HepG2 (cell line): ENCODE results near the gene TMEM186. TPM values are rescaled to one million over a fixed set of nuclear protein-coding genes. Genes with fewer than 3 reads are reported as not detected.
A peak's percentile ranks its signal among the peaks of the same experiment; 100 is the strongest.

Experiments used
- AKNA ChIP-seq: sonication (generic); formaldehyde crosslinking; IDR thresholded peaks from 2 replicates; pipeline ENCODE4 v1.4.0; 2020; ENCODE audit warnings: missing genetic modification reagents, borderline replicate concordance
- ELK4 ChIP-seq: sonication (generic); formaldehyde crosslinking; IDR thresholded peaks from 2 replicates; pipeline ENCODE4 v1.9.0; 2021; ENCODE audit warnings: missing genetic modification reagents, borderline replicate concordance
- FOSL2 ChIP-seq: sonication (generic); formaldehyde crosslinking; IDR thresholded peaks from 2 replicates; pipeline ENCODE4 v1.4.0; 2020; ENCODE audit warnings: missing genetic modification reagents
- FOXP1 ChIP-seq, 2 experiments: fragments of 450-650 bp in 1 of 2; IDR thresholded peaks; 2 replicates each; pipeline ENCODE4 v1.6.1; 2017 to 2018; ENCODE audit warnings: antibody characterized with exemption in 1 of 2
- HNRNPLL ChIP-seq: fragments of 200-400 bp; formaldehyde crosslinking; IDR thresholded peaks from 2 replicates; pipeline ENCODE4 v1.6.1; 2017; ENCODE audit warnings: mild to moderate bottlenecking, low read depth, low read length; ENCODE audit not compliant: poor library complexity, severe bottlenecking
- NAIF1 ChIP-seq: sonication (generic); formaldehyde crosslinking; IDR thresholded peaks from 2 replicates; pipeline ENCODE4 v1.5.0; 2020; ENCODE audit warnings: mild to moderate bottlenecking, missing genetic modification reagents, borderline replicate concordance
- PHF20 ChIP-seq: sonication (generic); formaldehyde crosslinking; IDR thresholded peaks from 2 replicates; pipeline ENCODE4 v1.5.0; 2020; ENCODE audit warnings: mild to moderate bottlenecking, missing genetic modification reagents
- SATB2 ChIP-seq: sonication (generic); formaldehyde crosslinking; IDR thresholded peaks from 2 replicates; pipeline ENCODE4 v1.5.0; 2020; ENCODE audit warnings: missing genetic modification reagents
- TFDP2 ChIP-seq: sonication (generic); formaldehyde crosslinking; IDR thresholded peaks from 2 replicates; pipeline ENCODE4 v1.4.0; 2020; ENCODE audit warnings: missing genetic modification reagents
- TSC22D2 ChIP-seq: sonication (generic); formaldehyde crosslinking; IDR thresholded peaks from 2 replicates; pipeline ENCODE4 v1.5.1; 2020; ENCODE audit warnings: missing genetic modification reagents, mild to moderate bottlenecking, borderline replicate concordance
- ZMAT5 ChIP-seq: sonication (generic); formaldehyde crosslinking; IDR thresholded peaks from 2 replicates; pipeline ENCODE4 v1.5.0; 2020; ENCODE audit warnings: mild to moderate bottlenecking, low read depth, missing genetic modification reagents, borderline replicate concordance
- ZNF24 ChIP-seq: fragments of 450-650 bp; IDR thresholded peaks from 2 replicates; pipeline ENCODE4 v1.6.1; 2017; ENCODE audit warnings: antibody characterized with exemption, mild to moderate bottlenecking
- ZNF550 ChIP-seq: sonication (generic); formaldehyde crosslinking; IDR thresholded peaks from 2 replicates; pipeline ENCODE4 v1.4.0; 2020; ENCODE audit warnings: mild to moderate bottlenecking, missing genetic modification reagents, borderline replicate concordance
- ZNF552 ChIP-seq: sonication (generic); formaldehyde crosslinking; IDR thresholded peaks from 2 replicates; pipeline ENCODE4 v1.9.0; 2022; ENCODE audit warnings: missing genetic modification reagents, mild to moderate bottlenecking, borderline replicate concordance
- polyA plus RNA-seq, 8 experiments: library from polyadenylated mRNA; depleted of rRNA in 3 of 8; stranded (reverse) in 7 of 8; unstranded in 1 of 8; fragments of >200 nt; fragmentation: Illumina TruSeq in 4 of 8; extraction: Trizol in 4 of 8; gene quantifications; 2 replicates each; pipeline versions ENCODE4 v1.2.1 to v1.2.3, GENCODE V29; 2011 to 2016; ENCODE audit warnings: low read depth in 4 of 8, missing spikeins in 1 of 8, mixed read lengths in 1 of 8; ENCODE audit not compliant: insufficient read depth in 1 of 8
- total RNA-seq, 5 experiments: library from RNA; depleted of rRNA; stranded (reverse); fragments of >200 nt; fragmentation: Illumina TruSeq; extraction: Trizol; gene quantifications; 2 replicates each; pipeline ENCODE4 v1.2.3, GENCODE V29; 2016; ENCODE audit warnings: low read depth in 1 of 5
- TF ChIP-seq, protein P1 (sequence below): sonication (generic); formaldehyde crosslinking; IDR thresholded peaks from 2 replicates; pipeline ENCODE4 v1.4.0; 2020; ENCODE audit warnings: mild to moderate bottlenecking, missing genetic modification reagents

Gene TMEM186
- total and polyA plus RNA-seq, 2 of the 13 experiments (the other 11 are each of a cell fraction or from before 2014, with no cell fraction given), result 16.2 to 19.3 TPM

DNA sequence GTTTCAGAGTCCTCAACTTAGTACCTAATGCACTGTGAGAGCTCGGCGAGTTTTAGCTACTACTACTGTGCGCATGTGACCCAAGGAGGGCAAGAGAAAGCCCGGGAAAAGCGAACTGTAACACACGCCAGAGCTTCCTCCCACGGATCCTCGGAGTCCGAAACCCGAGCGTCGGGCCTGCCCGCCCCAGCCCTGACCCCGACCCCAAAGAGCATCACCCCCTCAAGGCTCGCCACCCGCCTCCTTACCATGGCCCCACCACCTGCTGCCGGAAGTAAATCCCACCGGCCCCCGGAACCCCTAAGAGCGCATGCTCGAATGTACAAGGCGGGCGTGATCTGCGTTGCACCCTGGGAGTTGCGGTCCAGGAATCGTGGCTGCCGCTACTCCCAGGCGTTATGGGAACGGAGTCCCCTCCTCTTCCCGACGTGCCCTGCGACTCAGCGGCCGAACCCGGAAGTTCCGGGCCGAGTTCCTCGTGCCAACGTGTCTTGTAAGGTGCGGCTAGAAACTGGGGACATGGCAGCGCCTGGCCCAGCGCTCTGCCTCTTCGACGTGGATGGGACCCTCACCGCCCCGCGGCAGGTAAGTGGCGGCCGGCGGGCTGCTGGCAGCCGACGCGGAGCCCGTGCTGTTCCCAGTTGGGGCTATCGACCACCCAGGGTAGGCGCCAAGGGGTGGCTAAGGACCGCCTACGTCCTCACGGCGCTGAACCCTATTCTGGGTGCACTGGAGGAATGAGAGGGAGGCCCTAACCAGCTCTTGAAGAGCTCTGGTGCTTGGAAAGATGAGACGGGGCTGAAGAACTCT lies at the start of gene TMEM186, which contains the start of gene PMM2 (continued):
- peak; percentile 98 for TF ChIP-seq ZNF550
- peak; percentile 97 for TF ChIP-seq HNRNPLL
- TF ChIP-seq FOSL2 (CRISPR knock-in tag), result peak; percentile 72
- peak; percentile 96 for TF ChIP-seq PHF20 (CRISPR knock-in tag)
- TF ChIP-seq, protein P1, sequence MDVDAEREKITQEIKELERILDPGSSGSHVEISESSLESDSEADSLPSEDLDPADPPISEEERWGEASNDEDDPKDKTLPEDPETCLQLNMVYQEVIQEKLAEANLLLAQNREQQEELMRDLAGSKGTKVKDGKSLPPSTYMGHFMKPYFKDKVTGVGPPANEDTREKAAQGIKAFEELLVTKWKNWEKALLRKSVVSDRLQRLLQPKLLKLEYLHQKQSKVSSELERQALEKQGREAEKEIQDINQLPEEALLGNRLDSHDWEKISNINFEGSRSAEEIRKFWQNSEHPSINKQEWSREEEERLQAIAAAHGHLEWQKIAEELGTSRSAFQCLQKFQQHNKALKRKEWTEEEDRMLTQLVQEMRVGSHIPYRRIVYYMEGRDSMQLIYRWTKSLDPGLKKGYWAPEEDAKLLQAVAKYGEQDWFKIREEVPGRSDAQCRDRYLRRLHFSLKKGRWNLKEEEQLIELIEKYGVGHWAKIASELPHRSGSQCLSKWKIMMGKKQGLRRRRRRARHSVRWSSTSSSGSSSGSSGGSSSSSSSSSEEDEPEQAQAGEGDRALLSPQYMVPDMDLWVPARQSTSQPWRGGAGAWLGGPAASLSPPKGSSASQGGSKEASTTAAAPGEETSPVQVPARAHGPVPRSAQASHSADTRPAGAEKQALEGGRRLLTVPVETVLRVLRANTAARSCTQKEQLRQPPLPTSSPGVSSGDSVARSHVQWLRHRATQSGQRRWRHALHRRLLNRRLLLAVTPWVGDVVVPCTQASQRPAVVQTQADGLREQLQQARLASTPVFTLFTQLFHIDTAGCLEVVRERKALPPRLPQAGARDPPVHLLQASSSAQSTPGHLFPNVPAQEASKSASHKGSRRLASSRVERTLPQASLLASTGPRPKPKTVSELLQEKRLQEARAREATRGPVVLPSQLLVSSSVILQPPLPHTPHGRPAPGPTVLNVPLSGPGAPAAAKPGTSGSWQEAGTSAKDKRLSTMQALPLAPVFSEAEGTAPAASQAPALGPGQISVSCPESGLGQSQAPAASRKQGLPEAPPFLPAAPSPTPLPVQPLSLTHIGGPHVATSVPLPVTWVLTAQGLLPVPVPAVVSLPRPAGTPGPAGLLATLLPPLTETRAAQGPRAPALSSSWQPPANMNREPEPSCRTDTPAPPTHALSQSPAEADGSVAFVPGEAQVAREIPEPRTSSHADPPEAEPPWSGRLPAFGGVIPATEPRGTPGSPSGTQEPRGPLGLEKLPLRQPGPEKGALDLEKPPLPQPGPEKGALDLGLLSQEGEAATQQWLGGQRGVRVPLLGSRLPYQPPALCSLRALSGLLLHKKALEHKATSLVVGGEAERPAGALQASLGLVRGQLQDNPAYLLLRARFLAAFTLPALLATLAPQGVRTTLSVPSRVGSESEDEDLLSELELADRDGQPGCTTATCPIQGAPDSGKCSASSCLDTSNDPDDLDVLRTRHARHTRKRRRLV (CRISPR knock-in tag), result peak; percentile 98
- TF ChIP-seq AKNA (CRISPR knock-in tag), result peak; percentile 95; the same call in 1 of the 2 replicates
- TF ChIP-seq ELK4 (CRISPR knock-in tag), result peak; percentile 91; the same call in 1 of the 2 replicates
- peak; percentile 97 for TF ChIP-seq SATB2 (CRISPR knock-in tag)
- no peak for TF ChIP-seq FOXP1 (IDR thresholded peaks at IDR 0.05)
- peak; percentile 55 for TF ChIP-seq FOXP1 (CRISPR knock-in tag; IDR thresholded peaks at IDR 0.05)
- peak; percentile 87; the same call in 1 of the 2 replicates for TF ChIP-seq ZNF552 (CRISPR knock-in tag)
- TF ChIP-seq NAIF1, result peak; percentile 87
- TF ChIP-seq TSC22D2 (CRISPR knock-in tag), result peak; percentile 98
- TF ChIP-seq TFDP2 (CRISPR knock-in tag), result peak; percentile 92
- TF ChIP-seq ZNF24, result peak; percentile 62
- no peak for TF ChIP-seq ZMAT5
